Measurements from ENCODE around the gene CCL16. TPM values are rescaled to one million over a fixed set of nuclear protein-coding genes. Genes with fewer than 3 reads are reported as not detected.

The CCL16 gene, protein sequence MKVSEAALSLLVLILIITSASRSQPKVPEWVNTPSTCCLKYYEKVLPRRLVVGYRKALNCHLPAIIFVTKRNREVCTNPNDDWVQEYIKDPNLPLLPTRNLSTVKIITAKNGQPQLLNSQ
- total RNA-seq: not detected
- polyA plus RNA-seq (2013, experiment 1 of 2): not detected
- not detected for polyA plus RNA-seq (2013, experiment 2 of 2)
- long read RNA-seq, experiment 1: 0 reads
- long read RNA-seq, experiment 2: 0 reads
- long read RNA-seq, experiment 3: 0 reads
- long read RNA-seq, experiment 4: 0 reads

DNA sequence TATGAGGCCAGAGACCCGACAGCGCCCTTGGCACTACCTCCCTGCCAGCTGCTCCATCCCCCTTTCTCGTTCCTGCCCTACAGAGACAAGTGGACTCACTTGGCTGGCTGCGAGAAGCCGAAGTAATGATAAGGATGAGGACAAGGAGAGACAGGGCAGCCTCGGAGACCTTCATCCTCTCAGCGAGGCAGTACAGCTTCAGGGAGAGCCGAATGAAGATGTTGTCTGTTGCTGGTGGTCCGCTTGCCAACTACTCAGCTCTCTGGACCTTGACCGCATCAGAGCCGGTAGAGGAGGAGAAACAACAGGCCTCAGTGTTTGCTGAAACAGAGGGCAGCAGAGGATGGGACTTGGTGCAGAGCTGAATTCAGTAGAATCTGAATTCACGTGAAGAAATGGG is at the start of gene CCL16:
Gene CCL16, minus strand, starts transcription at position 252 of the 400 bp plus-strand sequence. Its CDS starts 77 bp downstream, at position 175.
- H3K27me3 Mint-ChIP-seq (ENCODE audit: insufficient read depth): peaks cover 2% of the 10 kb centered on the region
- no peaks in the 10 kb centered on the region for H3K4me1 ChIP-seq (ENCODE audit: control insufficient read depth, insufficient read depth, low read length)
- H3K36me3 Mint-ChIP-seq (ENCODE audit: low read depth): no peaks in the 10 kb centered on the region
- no peak within 1 kb of the TSS for H3K4me3 Mint-ChIP-seq
- H3K27ac Mint-ChIP-seq: no peak within 1 kb of the TSS
- TF ChIP-seq, protein P1, sequence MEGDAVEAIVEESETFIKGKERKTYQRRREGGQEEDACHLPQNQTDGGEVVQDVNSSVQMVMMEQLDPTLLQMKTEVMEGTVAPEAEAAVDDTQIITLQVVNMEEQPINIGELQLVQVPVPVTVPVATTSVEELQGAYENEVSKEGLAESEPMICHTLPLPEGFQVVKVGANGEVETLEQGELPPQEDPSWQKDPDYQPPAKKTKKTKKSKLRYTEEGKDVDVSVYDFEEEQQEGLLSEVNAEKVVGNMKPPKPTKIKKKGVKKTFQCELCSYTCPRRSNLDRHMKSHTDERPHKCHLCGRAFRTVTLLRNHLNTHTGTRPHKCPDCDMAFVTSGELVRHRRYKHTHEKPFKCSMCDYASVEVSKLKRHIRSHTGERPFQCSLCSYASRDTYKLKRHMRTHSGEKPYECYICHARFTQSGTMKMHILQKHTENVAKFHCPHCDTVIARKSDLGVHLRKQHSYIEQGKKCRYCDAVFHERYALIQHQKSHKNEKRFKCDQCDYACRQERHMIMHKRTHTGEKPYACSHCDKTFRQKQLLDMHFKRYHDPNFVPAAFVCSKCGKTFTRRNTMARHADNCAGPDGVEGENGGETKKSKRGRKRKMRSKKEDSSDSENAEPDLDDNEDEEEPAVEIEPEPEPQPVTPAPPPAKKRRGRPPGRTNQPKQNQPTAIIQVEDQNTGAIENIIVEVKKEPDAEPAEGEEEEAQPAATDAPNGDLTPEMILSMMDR (conservative IDR thresholded peaks at IDR 0.05): no peak
- H3K9ac ChIP-seq (ENCODE audit: extremely low read depth, low read length, poor library complexity, severe bottlenecking): no peak within 1 kb of the TSS
- no peaks in the 10 kb centered on the region for H3K9me3 ChIP-seq (ENCODE audit: control insufficient read depth, low read length)
- no peaks in the 10 kb centered on the region for H3K9me3 Mint-ChIP-seq
- no peaks in the 10 kb centered on the region for H3K27me3 ChIP-seq (ENCODE audit: control insufficient read depth, insufficient read depth, low read length, poor library complexity, severe bottlenecking)
- 92 to 96% methylated on average over 5 to 12 of the region's 12 CpGs for WGBS, 2 experiments (ENCODE audit: insufficient coverage in 1 of 2, insufficient read length in 1 of 2)
- DNase-seq: no peak
- H3K27ac ChIP-seq (ENCODE audit: low read depth, low read length): no peak within 1 kb of the TSS
- no peaks in the 10 kb centered on the region for H3K36me3 ChIP-seq (ENCODE audit: control insufficient read depth, insufficient read depth, low read length)
- H3K4me3 ChIP-seq (ENCODE audit: low read length): no peak within 1 kb of the TSS
- H3K4me1 Mint-ChIP-seq: peaks cover 2% of the 10 kb centered on the region

DNA sequence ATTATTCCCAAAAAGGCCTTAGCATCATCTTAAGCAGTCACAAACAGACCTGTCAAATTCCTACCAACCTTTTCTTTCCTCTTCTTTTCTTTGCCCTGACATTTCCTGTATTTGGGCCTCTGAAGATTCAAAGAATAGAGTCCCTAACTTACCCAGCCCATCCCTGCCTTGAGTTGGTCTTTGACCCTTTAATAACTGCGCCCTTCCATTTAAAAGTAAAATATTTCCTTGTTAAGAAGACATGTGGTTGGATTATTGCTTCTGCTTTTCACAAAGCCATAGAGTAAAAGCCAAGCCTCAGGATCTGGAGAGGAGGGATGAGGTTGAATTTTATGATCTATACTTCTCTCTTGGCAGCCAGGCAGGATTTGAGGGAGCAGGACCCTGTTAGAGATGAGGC is 49.7 kb upstream of the CCL16 start:
- no peak overlapping the region for H3K27ac ChIP-seq (ENCODE audit: low read depth, low read length)
- peaks cover 8% of the 10 kb centered on the region for H3K27me3 Mint-ChIP-seq (ENCODE audit: insufficient read depth)
- no peaks in the 10 kb centered on the region for H3K27me3 ChIP-seq (ENCODE audit: control insufficient read depth, insufficient read depth, low read length, poor library complexity, severe bottlenecking)
- H3K36me3 ChIP-seq (ENCODE audit: control insufficient read depth, insufficient read depth, low read length): no peaks in the 10 kb centered on the region
- WGBS, 2 experiments (ENCODE audit: insufficient coverage in 1 of 2, insufficient read length in 1 of 2): 86% methylated on average over 1 of the region's 1 CpG; no CpG with 5 or more reads in 1 of the 2 experiments
- no peak for DNase-seq
- no peak overlapping the region for H3K9ac ChIP-seq (ENCODE audit: extremely low read depth, low read length, poor library complexity, severe bottlenecking)
- no peaks in the 10 kb centered on the region for H3K9me3 Mint-ChIP-seq
- TF ChIP-seq, protein P1 (conservative IDR thresholded peaks at IDR 0.05): no peak
- no peaks in the 10 kb centered on the region for H3K36me3 Mint-ChIP-seq (ENCODE audit: low read depth)
- H3K27ac Mint-ChIP-seq: no peak overlapping the region
- H3K4me1 ChIP-seq (ENCODE audit: control insufficient read depth, insufficient read depth, low read length): no peaks in the 10 kb centered on the region
- H3K4me1 Mint-ChIP-seq: no peaks in the 10 kb centered on the region
- H3K9me3 ChIP-seq (ENCODE audit: control insufficient read depth, low read length): no peaks in the 10 kb centered on the region
- no peak overlapping the region for H3K4me3 ChIP-seq (ENCODE audit: low read length)
- H3K4me3 Mint-ChIP-seq: no peak overlapping the region

DNA sequence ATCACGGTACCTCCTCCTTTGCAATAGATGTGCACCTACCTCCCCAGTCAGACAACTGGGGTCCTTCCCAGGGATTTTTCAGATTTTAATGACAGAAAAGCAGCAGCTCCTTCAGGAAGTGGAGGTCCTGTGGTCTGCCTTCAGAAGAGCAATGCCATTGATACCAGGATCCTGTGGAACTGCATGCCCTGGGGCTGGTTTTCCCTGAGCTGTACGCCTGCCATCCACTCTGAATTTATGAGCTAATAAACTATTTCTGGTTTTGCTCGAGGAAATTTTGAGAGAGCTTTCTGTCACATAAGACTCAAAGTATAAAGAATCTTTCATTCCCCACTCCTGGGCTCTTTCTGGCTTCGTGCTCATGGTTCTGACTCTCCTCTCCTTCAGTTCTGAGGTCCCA is 46.5 kb upstream of the CCL16 start:
- peaks cover 3% of the 10 kb centered on the region for H3K27me3 Mint-ChIP-seq (ENCODE audit: insufficient read depth)
- no peak overlapping the region for H3K9ac ChIP-seq (ENCODE audit: extremely low read depth, low read length, poor library complexity, severe bottlenecking)
- TF ChIP-seq, protein P1 (conservative IDR thresholded peaks at IDR 0.05): no peak

More for the DNA sequence above, 46.5 kb upstream of the CCL16 start:
- peaks cover 6% of the 10 kb centered on the region for H3K9me3 Mint-ChIP-seq
- H3K36me3 ChIP-seq (ENCODE audit: control insufficient read depth, insufficient read depth, low read length): no peaks in the 10 kb centered on the region
- H3K36me3 Mint-ChIP-seq (ENCODE audit: low read depth): no peaks in the 10 kb centered on the region
- no peak for DNase-seq
- H3K9me3 ChIP-seq (ENCODE audit: control insufficient read depth, low read length): no peaks in the 10 kb centered on the region
- no peaks in the 10 kb centered on the region for H3K4me1 Mint-ChIP-seq
- no peaks in the 10 kb centered on the region for H3K4me1 ChIP-seq (ENCODE audit: control insufficient read depth, insufficient read depth, low read length)
- H3K4me3 ChIP-seq (ENCODE audit: low read length): no peak overlapping the region
- H3K27ac Mint-ChIP-seq: no peak overlapping the region
- no peak overlapping the region for H3K4me3 Mint-ChIP-seq
- no peak overlapping the region for H3K27ac ChIP-seq (ENCODE audit: low read depth, low read length)
- no peaks in the 10 kb centered on the region for H3K27me3 ChIP-seq (ENCODE audit: control insufficient read depth, insufficient read depth, low read length, poor library complexity, severe bottlenecking)
- WGBS, 2 experiments (ENCODE audit: insufficient coverage in 1 of 2, insufficient read length in 1 of 2): 76 to 80% methylated on average over 3 to 4 of the region's 4 CpGs
